Activated CD4-positive, alpha-beta T cell treated with anti-CD3 and anti-CD28 coated beads, Interleukin-2, amount 10 ng/mL, durations not matched to agents 7 days and 5 days (primary cell): ENCODE data around the gene NFIA. TPM values are rescaled to one million over a fixed set of nuclear protein-coding genes. Genes with fewer than 3 reads are reported as not detected.

Source experiments
- CTCF ChIA-PET: fragments of 350-600 bp; sonication (Branson Sonifier 250); formaldehyde crosslinking; loops from one replicate; lab custom pipeline; 2021; ENCODE audit warnings: antibody characterized with exemption; lab: Charles Lee
- POLR2A ChIA-PET: fragments of 350-600 bp; sonication (Branson Sonifier 250); formaldehyde crosslinking; loops from one replicate; lab custom pipeline; 2021; ENCODE audit warnings: antibody characterized with exemption; lab: Charles Lee
- DNase-seq: peaks from one replicate; pipeline ENCODE4 v3.0.0-alpha.2; 2020
- H3K27ac Mint-ChIP-seq: one replicate; pipeline ENCODE4 v1.8.0; 2021; ENCODE audit warnings: mild to moderate bottlenecking, moderate library complexity, mixed read lengths
- H3K27me3 Mint-ChIP-seq: one replicate; pipeline ENCODE4 v1.8.0; 2021; ENCODE audit warnings: mixed read lengths
- H3K36me3 Mint-ChIP-seq: one replicate; pipeline ENCODE4 v1.8.0; 2021; ENCODE audit warnings: low read depth, mixed read lengths
- H3K4me1 Mint-ChIP-seq: one replicate; pipeline ENCODE4 v1.8.0; 2021; ENCODE audit warnings: mixed read lengths
- H3K4me3 Mint-ChIP-seq: one replicate; pipeline ENCODE4 v1.8.0; 2021; ENCODE audit warnings: mild to moderate bottlenecking, moderate library complexity, mixed read lengths
- H3K9me3 Mint-ChIP-seq: one replicate; pipeline ENCODE4 v1.8.0; 2021; ENCODE audit warnings: mixed read lengths
- total RNA-seq, 2 experiments: library from RNA; stranded (reverse); gene quantifications; one replicate each; pipeline ENCODE4 v1.2.3, GENCODE V29; 2021

The NFIA gene
- total RNA-seq, 2 experiments from 2014 or later, result 0.97 to 1.6 TPM

DNA sequence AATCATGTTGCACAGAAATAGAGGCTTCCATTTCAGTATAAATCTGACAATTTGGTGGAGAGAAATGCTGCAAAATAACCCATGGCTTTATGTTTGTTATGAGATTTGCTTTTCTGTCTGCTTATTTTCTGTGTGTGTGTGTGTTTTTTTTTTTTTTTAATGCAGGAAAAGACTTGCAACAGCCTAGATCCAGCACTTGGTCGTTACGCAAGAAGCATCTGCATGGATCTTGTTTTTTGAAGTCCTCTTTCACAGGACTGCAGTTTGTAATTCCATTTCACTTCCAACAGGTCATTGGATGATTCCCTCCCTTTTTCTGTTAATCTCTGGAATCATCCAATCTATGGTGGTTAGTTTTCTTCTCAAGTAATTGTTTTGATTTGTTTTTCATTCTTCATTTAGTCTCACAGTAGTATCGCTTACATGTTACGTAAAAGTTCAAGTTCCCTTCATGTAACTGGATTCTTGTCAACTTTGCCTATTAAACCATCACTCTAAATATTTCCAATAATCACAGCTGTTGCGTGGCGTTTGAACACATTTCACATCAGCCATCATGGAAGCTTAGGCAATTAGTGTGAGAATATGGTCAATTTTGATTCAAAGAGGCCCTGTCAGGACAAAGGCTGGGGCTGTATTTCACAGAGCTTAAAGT lies 312.9 kb downstream of the NFIA start:
- no peaks in the 10 kb centered on the region for H3K27me3 Mint-ChIP-seq
- H3K36me3 Mint-ChIP-seq, result no peaks in the 10 kb centered on the region
- ChIA-PET POLR2A (no interaction called here), CTCF (interaction anchor here (0.6 kb wide), 1 partner anchor 740 kb away, joined by 3 read pairs; no protein-coding TSS in a partner anchor)
- no peak overlapping the region for H3K27ac Mint-ChIP-seq
- DNase-seq, result no peak
- no peak overlapping the region for H3K4me3 Mint-ChIP-seq
- H3K4me1 Mint-ChIP-seq, result no peaks in the 10 kb centered on the region
- no peaks in the 10 kb centered on the region for H3K9me3 Mint-ChIP-seq

DNA sequence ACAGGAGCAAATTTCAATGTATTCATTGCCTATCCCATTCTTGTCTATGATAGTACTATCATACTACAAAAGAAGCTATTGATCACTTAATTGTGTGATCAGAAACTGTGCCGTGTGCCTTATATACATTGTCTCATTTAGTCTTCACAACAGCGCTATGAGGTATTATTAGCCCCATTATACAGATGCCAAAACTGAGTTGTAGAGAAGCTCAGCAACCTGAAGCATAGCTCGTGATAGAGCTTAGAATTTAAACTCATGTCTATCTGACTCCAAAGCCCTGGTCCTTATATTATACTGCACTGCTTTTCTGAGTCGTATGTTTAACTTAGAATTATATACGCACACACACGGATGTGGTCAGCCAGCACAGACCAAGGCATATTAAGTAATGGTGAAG lies 315.1 kb downstream of the NFIA start:
- no peaks in the 10 kb centered on the region for H3K9me3 Mint-ChIP-seq
- H3K27ac Mint-ChIP-seq, result no peak overlapping the region
- H3K4me3 Mint-ChIP-seq, result no peak overlapping the region
- no peaks in the 10 kb centered on the region for H3K27me3 Mint-ChIP-seq
- CTCF ChIA-PET, result interaction anchor here (0.6 kb wide), 1 partner anchor 641 kb away, joined by 3 read pairs; no protein-coding TSS in a partner anchor
- no peaks in the 10 kb centered on the region for H3K4me1 Mint-ChIP-seq
- POLR2A ChIA-PET, result no interaction called here
- DNase-seq, result no peak
- H3K36me3 Mint-ChIP-seq, result no peaks in the 10 kb centered on the region

DNA sequence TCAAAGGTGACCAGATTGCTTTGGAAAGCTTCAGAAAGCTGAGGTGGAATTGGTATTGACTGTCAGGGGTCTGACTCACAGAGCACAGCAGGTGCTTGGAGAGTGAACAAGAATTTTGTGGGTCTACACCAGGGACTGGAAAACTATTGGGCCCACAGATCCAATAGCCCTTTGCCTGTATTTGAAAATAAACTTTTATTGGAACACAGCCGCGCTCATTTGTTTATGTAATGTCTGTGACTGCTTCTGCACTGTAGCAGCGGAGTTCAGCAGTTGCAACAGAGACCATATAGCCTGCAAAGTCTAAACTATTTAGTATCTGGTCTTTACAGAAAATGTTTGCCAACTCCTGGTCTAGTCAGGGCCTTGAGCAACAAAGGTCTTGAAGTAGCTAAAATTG lies 315.6 kb downstream of the NFIA start:
- Mint-ChIP-seq H3K4me1 (no peaks in the 10 kb centered on the region), H3K36me3 (no peaks in the 10 kb centered on the region), H3K9me3 (no peaks in the 10 kb centered on the region), H3K27me3 (no peaks in the 10 kb centered on the region), H3K27ac (no peak overlapping the region), H3K4me3 (no peak overlapping the region)
- CTCF ChIA-PET, result no interaction called here
- DNase-seq, result no peak
- POLR2A ChIA-PET, result no interaction called here

DNA sequence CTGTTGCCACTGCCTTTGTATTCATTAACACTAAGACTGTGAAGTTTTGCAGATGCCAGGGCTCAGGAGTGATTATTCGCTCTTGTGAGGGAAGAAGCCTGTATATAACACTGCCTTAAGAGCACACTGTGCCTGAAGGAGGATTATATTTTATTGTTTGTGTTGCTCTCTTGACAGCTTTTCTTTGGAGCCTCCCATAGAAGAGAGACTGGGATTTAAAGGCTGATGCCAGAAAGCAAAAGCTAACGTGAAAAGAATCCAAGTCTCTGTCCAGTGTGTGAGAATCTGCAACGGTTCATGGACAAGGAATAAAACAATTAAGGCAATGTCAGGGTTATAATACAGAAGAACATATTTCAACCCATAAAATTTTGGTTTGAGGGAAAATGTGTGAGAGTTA lies 316.8 kb downstream of the NFIA start:
- Mint-ChIP-seq H3K36me3 (no peaks in the 10 kb centered on the region), H3K4me3 (no peak overlapping the region), H3K9me3 (no peaks in the 10 kb centered on the region), H3K27me3 (no peaks in the 10 kb centered on the region), H3K27ac (no peak overlapping the region), H3K4me1 (no peaks in the 10 kb centered on the region)
- no peak for DNase-seq
- CTCF ChIA-PET, result no interaction called here
- POLR2A ChIA-PET, result no interaction called here

DNA sequence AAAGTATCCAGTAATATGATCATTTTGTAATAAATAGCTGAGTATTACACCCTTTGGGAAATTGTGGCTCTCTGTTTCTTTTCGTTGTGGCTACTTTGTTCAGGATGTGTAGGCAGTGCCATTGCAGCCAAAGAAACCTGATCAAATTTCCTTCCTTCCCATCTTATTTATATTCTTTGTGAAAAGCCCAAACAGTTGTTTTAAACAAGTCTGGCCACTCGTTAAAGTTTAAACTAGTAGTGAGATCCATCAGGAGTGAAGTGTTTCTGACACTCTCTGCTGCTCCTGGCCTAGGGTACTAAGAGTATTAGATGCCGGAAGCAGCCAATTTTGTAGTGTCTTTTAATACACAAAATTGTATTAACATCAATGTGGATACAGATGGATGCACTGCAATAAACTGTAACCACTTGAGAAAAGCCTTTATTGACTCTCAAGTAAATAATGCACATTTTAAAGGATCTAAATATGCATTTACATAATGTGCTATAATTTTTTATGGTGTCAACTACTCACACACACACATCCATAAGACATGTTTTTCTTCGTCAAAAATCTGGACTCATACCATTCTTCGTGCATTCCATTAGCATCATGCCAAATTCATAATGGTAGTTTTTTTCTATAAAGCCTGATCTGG lies 317.9 kb downstream of the NFIA start:
- no peaks in the 10 kb centered on the region for H3K9me3 Mint-ChIP-seq
- H3K4me3 Mint-ChIP-seq, result no peak overlapping the region
- DNase-seq, result no peak
- ChIA-PET CTCF (no interaction called here), POLR2A (no interaction called here)
- H3K27me3 Mint-ChIP-seq, result no peaks in the 10 kb centered on the region
- no peaks in the 10 kb centered on the region for H3K4me1 Mint-ChIP-seq
- no peak overlapping the region for H3K27ac Mint-ChIP-seq
- no peaks in the 10 kb centered on the region for H3K36me3 Mint-ChIP-seq

DNA sequence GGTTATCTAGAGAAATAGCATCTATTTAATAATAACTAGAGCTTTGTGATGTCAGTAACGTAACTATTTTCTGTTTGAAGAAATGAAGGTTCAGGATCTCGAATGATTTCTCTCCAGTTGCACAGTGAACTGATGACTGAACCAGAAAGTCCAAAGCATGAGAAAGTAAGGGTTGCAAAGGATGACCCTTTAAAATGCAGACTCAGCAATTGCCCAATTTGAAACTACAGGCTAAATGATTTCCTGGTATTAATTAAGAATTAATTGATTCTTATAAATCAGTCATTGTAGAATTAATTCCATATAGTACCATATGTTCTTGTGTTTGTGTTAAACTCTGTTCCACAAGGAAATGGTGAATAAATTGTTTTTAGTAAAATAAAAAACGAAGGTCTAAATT lies 318.6 kb downstream of the NFIA start:
- DNase-seq, result no peak
- no peak overlapping the region for H3K27ac Mint-ChIP-seq
- H3K4me3 Mint-ChIP-seq, result no peak overlapping the region
- POLR2A ChIA-PET, result no interaction called here
- no peaks in the 10 kb centered on the region for H3K27me3 Mint-ChIP-seq
- CTCF ChIA-PET, result no interaction called here
- H3K36me3 Mint-ChIP-seq, result no peaks in the 10 kb centered on the region
- no peaks in the 10 kb centered on the region for H3K4me1 Mint-ChIP-seq
- no peaks in the 10 kb centered on the region for H3K9me3 Mint-ChIP-seq

DNA sequence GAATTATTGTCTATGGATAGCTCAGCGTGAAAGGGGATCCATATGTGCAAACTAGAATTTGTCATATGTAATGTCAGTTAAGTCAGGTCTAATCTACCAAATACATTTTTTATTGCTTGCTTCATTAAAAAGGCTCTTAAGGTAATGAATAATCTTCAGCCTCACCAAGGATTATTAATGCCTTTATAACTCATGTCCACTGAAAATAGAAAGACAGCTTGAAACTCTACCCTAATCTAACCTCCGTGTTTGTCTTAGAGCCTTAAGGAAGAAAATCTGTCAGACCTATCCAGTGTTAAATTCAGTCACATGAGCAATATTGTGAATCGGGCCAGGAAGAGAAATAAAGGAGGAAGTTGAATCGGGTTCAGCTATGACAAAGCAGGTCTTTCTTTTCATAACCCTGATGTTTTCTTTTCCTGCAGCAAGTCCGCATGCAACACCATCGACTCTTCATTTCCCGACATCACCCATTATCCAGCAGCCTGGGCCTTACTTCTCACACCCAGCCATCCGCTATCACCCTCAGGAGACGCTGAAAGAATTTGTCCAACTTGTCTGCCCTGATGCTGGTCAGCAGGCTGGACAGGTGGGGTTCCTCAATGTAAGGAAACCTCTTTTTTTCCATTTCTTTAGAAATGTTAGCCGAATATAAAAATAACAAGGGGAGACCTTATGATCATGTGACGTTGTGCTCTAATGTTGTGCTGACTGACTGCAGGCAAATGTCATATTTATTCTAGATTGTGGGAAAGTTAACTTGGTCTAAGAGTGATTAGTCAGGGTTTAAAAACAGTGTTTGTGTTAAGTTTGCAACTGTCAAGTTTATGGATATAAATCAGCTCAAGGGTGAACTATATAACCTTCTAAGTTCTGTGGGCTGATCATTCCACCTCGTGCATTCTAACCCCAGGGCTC lies 321.6 kb downstream of the NFIA start:
- no peak for DNase-seq
- Mint-ChIP-seq H3K9me3 (no peaks in the 10 kb centered on the region), H3K4me3 (no peak overlapping the region), H3K36me3 (no peaks in the 10 kb centered on the region), H3K4me1 (no peaks in the 10 kb centered on the region), H3K27ac (no peak overlapping the region), H3K27me3 (no peaks in the 10 kb centered on the region)
- POLR2A ChIA-PET, result no interaction called here
- CTCF ChIA-PET, result no interaction called here

DNA sequence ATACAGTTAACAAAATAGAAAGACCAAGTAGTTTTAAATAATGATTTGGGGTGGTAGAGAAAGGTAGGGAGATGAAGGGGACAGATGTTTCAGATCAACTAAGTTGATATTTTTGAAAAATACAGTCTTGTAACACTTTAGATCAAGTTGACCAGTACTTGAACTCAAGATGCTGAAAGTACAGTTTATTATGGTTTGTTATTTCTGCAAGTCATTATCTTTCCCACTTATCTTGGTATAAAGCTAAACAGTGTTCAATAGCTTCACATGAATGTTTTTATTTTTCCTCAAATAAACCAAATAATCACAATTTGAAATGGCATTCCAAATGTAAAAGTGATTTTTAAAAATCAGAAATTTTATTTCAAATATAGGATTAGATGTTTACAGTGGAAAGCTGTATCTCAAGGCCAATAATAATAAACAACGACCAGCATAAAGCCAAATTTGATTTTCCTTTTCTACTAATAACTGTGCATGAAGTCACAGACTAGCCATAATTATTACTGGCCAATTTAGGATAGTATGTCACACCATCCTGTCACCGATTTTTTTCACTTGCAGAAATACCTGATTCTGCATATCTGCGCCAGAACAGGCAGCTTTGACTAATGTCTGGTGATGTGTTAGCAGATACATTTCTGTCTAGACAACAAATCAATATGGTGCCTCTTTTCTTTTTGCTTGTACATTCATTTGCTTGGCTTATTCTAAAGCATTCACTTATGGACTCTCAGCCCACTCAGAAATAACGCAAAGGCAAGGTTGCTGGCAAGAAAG lies 322.4 kb downstream of the NFIA start:
- ChIA-PET POLR2A (no interaction called here), CTCF (no interaction called here)
- Mint-ChIP-seq H3K9me3 (no peaks in the 10 kb centered on the region), H3K4me3 (no peak overlapping the region), H3K27ac (no peak overlapping the region), H3K36me3 (no peaks in the 10 kb centered on the region), H3K27me3 (no peaks in the 10 kb centered on the region), H3K4me1 (no peaks in the 10 kb centered on the region)
- no peak for DNase-seq

DNA sequence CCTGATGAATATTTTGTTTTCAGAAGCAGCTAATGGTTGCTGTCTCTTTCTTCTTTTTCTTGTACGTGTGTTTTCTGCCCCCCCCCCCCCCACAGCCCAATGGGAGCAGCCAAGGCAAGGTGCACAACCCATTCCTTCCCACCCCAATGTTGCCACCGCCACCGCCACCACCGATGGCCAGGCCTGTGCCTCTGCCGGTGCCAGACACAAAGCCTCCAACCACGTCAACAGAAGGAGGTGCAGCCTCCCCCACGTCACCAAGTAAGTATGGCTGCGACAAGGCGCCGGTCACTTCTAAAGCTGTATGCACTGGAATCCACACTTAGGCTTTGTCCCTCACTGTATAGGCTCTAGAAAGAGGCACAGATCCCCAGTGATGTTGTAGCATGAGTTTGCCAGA lies 324.1 kb downstream of the NFIA start:
- Mint-ChIP-seq H3K36me3 (no peaks in the 10 kb centered on the region), H3K27me3 (no peaks in the 10 kb centered on the region), H3K27ac (no peak overlapping the region), H3K9me3 (no peaks in the 10 kb centered on the region), H3K4me3 (no peak overlapping the region), H3K4me1 (no peaks in the 10 kb centered on the region)
- DNase-seq, result no peak
- CTCF ChIA-PET, result no interaction called here
- POLR2A ChIA-PET, result no interaction called here

DNA sequence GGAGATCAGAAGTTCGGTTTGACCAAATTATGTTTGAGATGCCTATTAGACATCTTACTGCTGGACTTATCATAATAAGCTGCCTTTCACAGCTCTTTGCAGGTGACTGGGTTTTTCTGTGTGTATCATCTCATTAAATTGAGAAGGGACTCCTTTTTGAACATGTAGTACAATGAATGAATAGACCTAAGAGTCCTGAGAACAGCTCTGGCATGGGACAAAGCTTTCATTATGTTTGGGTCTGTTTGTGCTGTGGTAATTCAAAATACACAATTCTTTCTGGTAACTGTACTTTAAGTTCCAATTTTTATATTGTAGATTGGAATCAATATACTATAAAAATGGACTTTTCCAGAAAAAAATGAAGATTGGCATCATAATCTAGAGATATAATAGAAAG lies 330.2 kb downstream of the NFIA start:
- no peaks in the 10 kb centered on the region for H3K36me3 Mint-ChIP-seq
- no peak overlapping the region for H3K4me3 Mint-ChIP-seq
- H3K9me3 Mint-ChIP-seq, result no peaks in the 10 kb centered on the region
- H3K27ac Mint-ChIP-seq, result no peak overlapping the region
- POLR2A ChIA-PET, result no interaction called here
- CTCF ChIA-PET, result interaction anchor here (0.5 kb wide), 1 partner anchor 266 kb away, joined by 5 read pairs; no protein-coding TSS in a partner anchor
- peaks cover 2% of the 10 kb centered on the region for H3K27me3 Mint-ChIP-seq
- no peaks in the 10 kb centered on the region for H3K4me1 Mint-ChIP-seq
- DNase-seq, result no peak

DNA sequence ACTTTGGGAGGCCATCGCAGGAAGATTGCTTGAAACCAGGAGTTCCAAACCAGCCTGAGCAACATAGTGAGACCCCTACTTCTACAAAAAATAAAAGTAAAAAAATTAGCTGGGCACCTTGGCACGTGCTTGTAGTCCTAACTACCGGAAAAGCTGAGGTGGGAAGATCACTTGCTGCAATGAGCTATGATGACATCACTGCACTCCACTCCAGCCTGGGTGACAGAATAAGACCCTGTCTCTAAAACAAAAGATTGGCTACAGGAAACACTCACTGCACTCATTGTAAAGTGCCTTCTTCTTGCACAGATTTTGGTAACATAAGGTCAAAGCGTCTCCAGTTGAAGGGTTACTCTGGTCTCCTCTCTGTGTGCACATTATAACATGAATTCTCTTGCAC lies 336.8 kb downstream of the NFIA start:
- Mint-ChIP-seq H3K9me3 (no peaks in the 10 kb centered on the region), H3K27me3 (peaks cover 2% of the 10 kb centered on the region), H3K4me1 (no peaks in the 10 kb centered on the region), H3K27ac (no peak overlapping the region), H3K4me3 (no peak overlapping the region), H3K36me3 (no peaks in the 10 kb centered on the region)
- POLR2A ChIA-PET, result no interaction called here
- DNase-seq, result no peak
- CTCF ChIA-PET, result interaction anchor here (1.3 kb wide), 1 partner anchor 369 kb away, joined by 3 read pairs; no protein-coding TSS in a partner anchor

DNA sequence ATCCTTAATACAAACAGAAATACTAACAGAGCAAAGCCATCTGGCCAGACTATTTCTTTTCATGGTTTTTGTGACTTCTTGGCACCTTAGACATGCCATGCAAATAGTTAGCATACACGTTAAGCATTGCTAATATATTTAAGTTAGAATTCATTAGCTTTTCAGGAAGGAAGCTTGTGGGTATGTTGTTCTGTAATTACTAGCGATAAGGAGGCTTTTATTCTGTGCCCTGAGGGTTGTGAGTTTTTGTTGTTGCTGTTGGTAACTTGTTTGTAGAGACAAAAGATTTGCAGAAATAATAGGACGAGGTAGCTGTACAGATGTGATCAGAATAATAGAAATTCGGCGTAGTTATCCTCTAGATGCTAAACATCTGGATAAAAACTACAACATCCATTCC lies 337.3 kb downstream of the NFIA start:
- Mint-ChIP-seq H3K4me3 (no peak overlapping the region), H3K27me3 (peaks cover 2% of the 10 kb centered on the region), H3K27ac (no peak overlapping the region), H3K9me3 (no peaks in the 10 kb centered on the region), H3K4me1 (no peaks in the 10 kb centered on the region), H3K36me3 (no peaks in the 10 kb centered on the region)
- POLR2A ChIA-PET, result no interaction called here
- CTCF ChIA-PET, result interaction anchor here (1.3 kb wide), 1 partner anchor 370 kb away, joined by 3 read pairs; no protein-coding TSS in a partner anchor
- DNase-seq, result no peak
